ENCODE measurements around the gene CCDC51.
"Not testable (repeated sequence)": the region's sequence is repeated elsewhere in the genome, so short reads cannot be mapped to it uniquely, and the experiment has no call there.

Gene CCDC51

GRCh38 chr3:48463703-48464102, 23.8 kb upstream of the CCDC51 start:
- Histone ChIP-seq H3K4me3 (ENCODE audit: low read depth, low read length) (no peak overlapping the region), H3K79me2 (peaks cover 6% of the 10 kb centered on the region), H3K27me3 (ENCODE audit: control insufficient read depth, insufficient read depth, low read length) (no peaks in the 10 kb centered on the region), H3K27ac (no peak overlapping the region), H3K4me1 (peaks cover 13% of the 10 kb centered on the region), H3K4me2 (ENCODE audit: low read length) (no peak overlapping the region), H2AFZ (no peak overlapping the region), H3K36me3 (ENCODE audit: control insufficient read depth, insufficient read depth, low read length) (no peaks in the 10 kb centered on the region), H3K9ac (no peak overlapping the region), H3K9me3 (ENCODE audit: control insufficient read depth, low read length) (no peaks in the 10 kb centered on the region)
- no peak for TF ChIP-seq CTCF (IDR thresholded peaks at IDR 0.05)

- not testable (repeated sequence) for H3K27ac ChIP-seq; H3K9me3 ChIP-seq (ENCODE audit: control insufficient read depth, low read length); H3K27me3 ChIP-seq (ENCODE audit: control insufficient read depth, insufficient read depth, low read length); H3K36me3 ChIP-seq (ENCODE audit: control insufficient read depth, insufficient read depth, low read length); H3K4me1 ChIP-seq; H3K9ac ChIP-seq; H3K4me2 ChIP-seq (ENCODE audit: low read length); H2AFZ ChIP-seq; H3K79me2 ChIP-seq; H3K4me3 ChIP-seq (ENCODE audit: low read depth, low read length)
These were observed 21.8 kb upstream of the CCDC51 start for GRCh38 chr3:48461767-48462166.

GRCh38 chr3:48460517-48460902, 20.6 kb upstream of the CCDC51 start:
- Histone ChIP-seq H3K27me3 (ENCODE audit: control insufficient read depth, insufficient read depth, low read length) (no peaks in the 10 kb centered on the region), H3K4me1 (no peaks in the 10 kb centered on the region), H2AFZ (no peak overlapping the region), H3K36me3 (ENCODE audit: control insufficient read depth, insufficient read depth, low read length) (no peaks in the 10 kb centered on the region), H3K4me2 (ENCODE audit: low read length) (no peak overlapping the region), H3K9me3 (ENCODE audit: control insufficient read depth, low read length) (no peaks in the 10 kb centered on the region), H3K79me2 (no peaks in the 10 kb centered on the region), H3K4me3 (ENCODE audit: low read depth, low read length) (no peak overlapping the region), H3K9ac (no peak overlapping the region), H3K27ac (no peak overlapping the region)
- no peak for TF ChIP-seq CTCF (IDR thresholded peaks at IDR 0.05)

GRCh38 chr3:48459773-48460516, 20.0 kb upstream of the CCDC51 start:
- Histone ChIP-seq H3K4me3 (ENCODE audit: low read depth, low read length) (no peak overlapping the region), H3K9ac (no peak overlapping the region), H3K36me3 (ENCODE audit: control insufficient read depth, insufficient read depth, low read length) (no peaks in the 10 kb centered on the region), H3K27me3 (ENCODE audit: control insufficient read depth, insufficient read depth, low read length) (no peaks in the 10 kb centered on the region), H3K9me3 (ENCODE audit: control insufficient read depth, low read length) (no peaks in the 10 kb centered on the region), H3K4me1 (no peaks in the 10 kb centered on the region), H3K27ac (no peak overlapping the region), H3K4me2 (ENCODE audit: low read length) (no peak overlapping the region), H2AFZ (no peak overlapping the region), H3K79me2 (no peaks in the 10 kb centered on the region)
- TF ChIP-seq CTCF (IDR thresholded peaks at IDR 0.05) = no peak

GRCh38 chr3:48459331-48459730, 19.4 kb upstream of the CCDC51 start:
- Histone ChIP-seq H3K4me2 (ENCODE audit: low read length) (no peak overlapping the region), H3K4me1 (no peaks in the 10 kb centered on the region), H3K36me3 (ENCODE audit: control insufficient read depth, insufficient read depth, low read length) (no peaks in the 10 kb centered on the region), H2AFZ (no peak overlapping the region), H3K27ac (no peak overlapping the region), H3K27me3 (ENCODE audit: control insufficient read depth, insufficient read depth, low read length) (no peaks in the 10 kb centered on the region), H3K9me3 (ENCODE audit: control insufficient read depth, low read length) (no peaks in the 10 kb centered on the region), H3K79me2 (no peaks in the 10 kb centered on the region), H3K9ac (no peak overlapping the region), H3K4me3 (ENCODE audit: low read depth, low read length) (no peak overlapping the region)
- TF ChIP-seq CTCF (IDR thresholded peaks at IDR 0.05) = no peak

Data from parathyroid adenoma (tissue), 2 donors.